Stimulated activated CD4-positive, alpha-beta T cell treated with anti-CD3 and anti-CD28 coated beads, Interleukin-2, amount 100 ng/mL, for 4 hours (primary cell): ENCODE measurements around the gene COL9A3.
"Not testable (repeated sequence)": the region's sequence is repeated elsewhere in the genome, so short reads cannot be mapped to it uniquely, and the experiment has no call there.

ENCODE experiments used
- DNase-seq: peaks from one replicate; pipeline ENCODE4 v3.0.0-alpha.2; 2020; ENCODE audit warnings: low read depth

The COL9A3 gene

GRCh38 chr20:62856931-62857619 is 40.2 kb downstream of the COL9A3 start:
- no peak for DNase-seq

GRCh38 chr20:62858058-62858830 is 41.4 kb downstream of the COL9A3 start:
- DNase-seq = no peak

- DNase-seq = no peak
Observed at GRCh38 chr20:62859721-62860120, 42.9 kb downstream of the COL9A3 start.

GRCh38 chr20:62860391-62860923 is 43.6 kb downstream of the COL9A3 start:
- DNase-seq = no peak

- no peak for DNase-seq
Observed at GRCh38 chr20:62860924-62861691, 44.3 kb downstream of the COL9A3 start.

- DNase-seq = peak; percentile 90
Observed at GRCh38 chr20:62861726-62862336, 45.0 kb downstream of the COL9A3 start, which contains the start of gene TCFL5. Gene TCFL5 (minus strand): TSS chr20:62861822. CDS start chr20:62861670, 152 bp downstream.

GRCh38 chr20:62864207-62864606 is 47.4 kb downstream of the COL9A3 start:
- DNase-seq = no peak

GRCh38 chr20:62872184-62872847 is 55.5 kb downstream of the COL9A3 start:
- no peak for DNase-seq

GRCh38 chr20:62872862-62873261 is 56.0 kb downstream of the COL9A3 start:
- DNase-seq = no peak

GRCh38 chr20:62873280-62873679 is 56.4 kb downstream of the COL9A3 start:
- DNase-seq = no peak

GRCh38 chr20:62873681-62874031 is 56.8 kb downstream of the COL9A3 start:
- not testable (repeated sequence) for DNase-seq

- no peak for DNase-seq
Observed at GRCh38 chr20:62874964-62875344, 58.1 kb downstream of the COL9A3 start.

- no peak for DNase-seq
Observed at GRCh38 chr20:62875419-62876361, 58.8 kb downstream of the COL9A3 start.

GRCh38 chr20:62876501-62876901 is 59.7 kb downstream of the COL9A3 start:
- DNase-seq = no peak

GRCh38 chr20:62876902-62877816 is 60.3 kb downstream of the COL9A3 start:
- DNase-seq = no peak

GRCh38 chr20:62878244-62879038 is 61.6 kb downstream of the COL9A3 start:
- DNase-seq = no peak

GRCh38 chr20:62879275-62880146 is 62.7 kb downstream of the COL9A3 start:
- DNase-seq = no peak
